Activated CD4-positive, alpha-beta T cell treated with anti-CD3 and anti-CD28 coated beads for 4 hours (primary cell): ENCODE results near the gene NDC80.

Experiments used
- DNase-seq, 2 donors: peaks; one replicate each; pipeline ENCODE4 v3.0.0-alpha.2; 2020

The NDC80 gene

DNA sequence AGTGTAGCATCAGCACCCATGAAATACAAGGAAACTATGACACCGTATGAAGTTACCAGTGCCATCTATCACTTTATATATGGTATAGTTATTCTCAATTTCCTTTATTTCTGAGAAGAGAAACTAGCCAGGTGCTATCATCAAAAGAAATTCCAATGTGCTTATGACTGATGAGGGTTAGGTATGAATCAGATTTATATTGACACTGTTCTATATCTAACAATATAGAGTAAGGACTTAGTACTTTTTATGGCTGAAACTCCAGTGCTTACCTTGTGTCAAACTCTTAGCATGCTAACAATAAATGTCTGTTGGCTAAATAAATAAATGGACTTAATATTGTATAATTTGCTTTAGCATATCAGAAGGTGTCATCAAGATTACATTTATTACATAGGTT, 7.0 kb upstream of the NDC80 start:
- no peak for DNase-seq

DNA sequence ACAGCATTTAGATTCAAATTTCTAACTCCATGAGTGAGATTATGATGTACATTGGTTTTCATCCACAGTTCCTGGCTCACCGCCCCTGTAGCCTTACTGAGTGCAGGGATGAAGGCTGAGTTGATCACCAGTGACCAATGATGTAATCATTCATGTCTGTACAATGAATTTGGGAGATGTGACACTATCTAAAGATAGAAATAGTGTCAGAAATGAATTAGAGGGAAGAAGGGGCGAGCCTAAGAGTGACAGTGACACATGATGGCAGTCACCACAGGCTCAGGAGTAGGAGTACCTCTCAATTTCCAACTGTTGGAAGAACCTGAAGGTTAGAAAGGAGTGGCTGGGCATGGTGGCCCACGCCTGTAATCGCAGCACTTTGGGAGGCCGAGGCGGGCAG, 3.2 kb upstream of the NDC80 start:
- DNase-seq = no peak

DNA sequence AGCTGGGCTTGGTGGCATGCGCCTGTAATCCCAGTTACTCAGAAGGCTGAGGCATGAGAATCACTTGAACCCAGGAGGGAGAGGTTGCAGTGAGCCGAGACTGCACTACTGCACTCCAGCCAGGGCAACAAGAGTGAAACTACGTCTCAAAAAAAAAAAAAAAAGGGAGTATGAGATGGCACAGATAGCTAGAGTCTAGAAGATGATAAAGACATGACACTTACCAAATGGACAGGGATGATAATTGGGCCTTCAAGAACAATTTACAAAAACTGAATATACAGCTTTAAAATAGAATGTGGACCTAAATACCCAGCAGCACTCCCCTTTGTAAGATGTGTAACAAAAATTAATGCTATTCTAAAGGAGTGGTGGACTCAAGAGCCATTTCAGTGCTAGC, 2.8 kb upstream of the NDC80 start:
- DNase-seq = no peak

DNA sequence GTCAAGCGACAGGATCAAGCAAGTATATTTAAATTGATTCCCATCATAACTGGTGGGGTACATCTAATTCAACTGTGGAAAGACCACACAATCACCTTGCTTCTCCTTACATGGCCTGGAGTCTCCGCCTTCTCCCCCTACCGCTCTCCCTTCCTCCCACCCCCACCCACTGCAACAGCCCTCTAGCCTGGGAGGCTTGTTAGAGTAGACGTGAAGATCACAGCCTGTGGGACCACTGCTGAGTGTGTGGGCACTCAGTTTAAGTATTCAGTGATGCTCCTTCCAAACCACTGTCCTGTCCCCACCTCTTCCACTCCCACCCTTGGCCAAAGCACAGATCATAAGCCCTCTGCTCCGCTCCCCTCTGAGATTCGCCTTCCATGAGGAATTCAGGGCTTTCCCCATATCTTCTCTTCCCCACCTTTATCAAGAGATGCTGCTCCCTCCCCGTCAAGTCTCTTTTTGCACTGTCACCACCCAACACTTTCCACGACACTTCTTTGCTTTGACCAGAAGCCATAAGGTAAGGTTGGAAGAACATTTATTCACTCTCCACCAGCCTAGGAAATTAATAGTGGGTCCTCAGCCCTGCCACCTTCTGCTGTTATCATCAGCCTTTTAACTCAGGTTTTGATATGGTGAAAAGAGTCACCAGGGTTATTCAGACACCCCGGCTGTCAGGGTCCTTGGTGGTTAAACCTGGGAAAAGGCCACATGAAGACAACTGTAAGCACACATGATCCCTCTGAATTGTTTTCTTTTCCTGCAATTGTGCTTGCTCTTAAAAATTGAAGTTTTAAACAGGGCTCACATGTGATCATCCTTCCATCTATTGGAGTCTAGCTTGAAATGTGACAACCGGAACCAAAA, 1.8 kb upstream of the NDC80 start:
- DNase-seq = no peak

DNA sequence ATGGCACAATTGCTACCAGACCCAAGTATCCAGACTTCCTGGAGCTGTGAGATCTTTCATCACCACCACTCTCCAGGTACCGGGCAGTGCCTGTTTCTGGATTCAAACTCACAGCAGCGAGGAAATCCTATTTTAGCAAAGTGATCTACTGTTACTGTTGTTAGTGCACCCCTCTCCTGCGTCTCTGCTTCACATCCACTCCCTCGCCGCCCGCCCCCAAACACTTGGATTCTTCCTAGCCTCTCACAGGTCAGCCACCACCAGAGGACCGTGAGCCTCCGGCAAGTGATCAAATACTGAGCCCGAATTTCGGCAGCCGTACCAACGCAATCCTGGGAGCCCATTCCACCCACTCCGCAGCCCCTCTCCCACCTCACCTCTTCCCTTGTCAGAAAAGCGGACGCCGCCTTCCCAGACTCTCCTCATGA, 571 bp upstream of the NDC80 start:
- DNase-seq = peak; percentile 54 to 60

DNA sequence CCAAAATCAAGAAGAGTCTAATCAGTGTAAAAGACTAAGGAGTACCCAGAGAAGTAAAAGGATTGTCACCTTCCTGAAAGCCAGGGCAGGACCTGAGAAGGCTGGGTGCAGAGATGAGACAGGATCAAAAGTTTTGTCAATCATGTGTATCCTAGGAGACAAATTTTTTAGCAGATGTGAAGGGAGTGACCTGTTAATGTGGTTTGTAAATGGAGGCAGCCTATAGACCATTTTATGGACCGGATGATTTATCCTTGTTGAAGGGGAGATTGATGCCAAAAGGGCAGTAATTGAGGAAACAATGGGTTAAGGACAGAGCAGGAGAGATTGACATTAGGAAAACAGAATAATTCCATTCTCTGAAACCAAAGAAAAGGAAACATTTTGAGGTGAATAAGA, 813 bp downstream of the NDC80 start:
- DNase-seq = no peak

DNA sequence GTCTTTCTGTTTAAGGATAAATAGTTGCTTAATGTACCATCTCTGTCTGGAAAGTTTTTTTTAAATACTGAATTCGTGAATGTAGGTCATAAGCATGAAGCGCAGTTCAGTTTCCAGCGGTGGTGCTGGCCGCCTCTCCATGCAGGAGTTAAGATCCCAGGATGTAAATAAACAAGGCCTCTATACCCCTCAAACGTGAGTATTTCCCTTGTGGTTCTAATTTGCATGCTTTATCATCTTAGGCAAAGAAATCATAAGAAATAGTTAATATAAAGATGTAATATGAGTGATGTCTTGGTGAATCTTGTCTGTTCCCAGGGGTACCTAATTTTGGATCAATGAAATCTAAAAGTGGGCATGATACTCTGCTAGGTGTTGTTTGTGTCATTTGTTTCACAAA, 1.5 kb downstream of the NDC80 start:
- no peak for DNase-seq

DNA sequence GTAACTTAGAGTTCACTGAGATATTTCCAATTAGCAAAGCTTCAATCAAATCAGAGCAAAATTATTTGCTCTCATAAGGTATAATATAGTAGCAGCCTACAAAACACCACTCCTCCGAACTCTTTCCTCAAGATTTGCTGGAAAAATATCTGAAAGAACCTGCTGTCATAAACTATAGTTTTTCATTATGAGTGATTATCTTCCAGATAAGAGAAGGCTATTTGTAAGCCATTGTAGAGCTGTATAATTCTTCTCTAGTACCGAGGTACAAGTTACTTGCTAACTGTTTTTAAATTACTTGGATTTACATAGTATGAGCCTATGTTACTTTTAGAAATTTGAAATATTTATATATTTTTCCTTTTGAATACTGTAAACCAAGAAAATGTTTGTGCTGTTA, 2.1 kb downstream of the NDC80 start:
- no peak for DNase-seq

DNA sequence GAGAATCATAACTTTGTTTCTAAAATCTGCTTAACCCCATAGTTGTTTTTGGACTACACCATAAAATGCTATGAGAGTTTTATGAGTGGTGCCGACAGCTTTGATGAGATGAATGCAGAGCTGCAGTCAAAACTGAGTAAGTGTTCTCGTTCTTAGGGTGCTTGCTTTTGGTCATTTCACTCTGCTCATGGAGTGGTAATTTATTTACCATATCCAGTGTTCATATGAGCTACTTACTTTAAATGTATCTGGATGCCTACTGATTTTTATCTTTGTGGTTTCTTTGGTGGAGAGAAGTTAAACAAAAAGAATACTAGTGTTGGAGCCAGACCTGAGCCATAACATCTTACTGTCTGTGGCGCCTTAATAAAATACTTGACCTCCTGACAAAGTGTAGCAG, 16.4 kb downstream of the NDC80 start:
- DNase-seq = no peak

DNA sequence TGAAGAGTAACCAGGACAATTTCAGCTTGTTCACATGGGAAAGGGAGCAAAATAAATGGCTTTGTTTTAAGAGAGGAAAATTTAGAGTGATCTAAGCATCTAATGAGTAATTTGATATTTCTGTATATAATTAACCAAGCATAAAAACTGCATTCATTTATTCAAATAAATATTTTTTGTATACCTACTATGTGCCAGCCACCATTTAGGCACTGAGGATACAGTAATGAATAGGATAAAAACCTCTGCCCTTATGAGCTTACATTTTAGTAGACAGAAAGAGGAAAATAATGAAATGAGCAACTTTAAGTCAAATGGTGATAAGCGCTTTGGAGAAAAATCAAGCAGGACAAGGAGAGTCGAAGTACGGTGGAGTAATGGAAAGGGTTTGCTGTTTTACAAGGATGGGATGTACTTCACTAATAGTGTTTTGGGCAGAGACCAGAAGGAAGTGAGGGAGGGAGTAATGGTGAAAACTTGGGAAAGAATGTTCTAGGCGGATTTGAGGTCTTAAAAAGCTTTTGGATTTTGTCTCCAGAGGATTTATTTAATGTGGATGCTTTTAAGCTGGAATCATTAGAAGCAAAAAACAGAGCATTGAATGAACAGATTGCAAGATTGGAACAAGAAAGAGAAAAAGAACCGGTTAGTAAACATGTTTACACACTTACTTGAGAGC, 17.4 kb downstream of the NDC80 start:
- DNase-seq = no peak

DNA sequence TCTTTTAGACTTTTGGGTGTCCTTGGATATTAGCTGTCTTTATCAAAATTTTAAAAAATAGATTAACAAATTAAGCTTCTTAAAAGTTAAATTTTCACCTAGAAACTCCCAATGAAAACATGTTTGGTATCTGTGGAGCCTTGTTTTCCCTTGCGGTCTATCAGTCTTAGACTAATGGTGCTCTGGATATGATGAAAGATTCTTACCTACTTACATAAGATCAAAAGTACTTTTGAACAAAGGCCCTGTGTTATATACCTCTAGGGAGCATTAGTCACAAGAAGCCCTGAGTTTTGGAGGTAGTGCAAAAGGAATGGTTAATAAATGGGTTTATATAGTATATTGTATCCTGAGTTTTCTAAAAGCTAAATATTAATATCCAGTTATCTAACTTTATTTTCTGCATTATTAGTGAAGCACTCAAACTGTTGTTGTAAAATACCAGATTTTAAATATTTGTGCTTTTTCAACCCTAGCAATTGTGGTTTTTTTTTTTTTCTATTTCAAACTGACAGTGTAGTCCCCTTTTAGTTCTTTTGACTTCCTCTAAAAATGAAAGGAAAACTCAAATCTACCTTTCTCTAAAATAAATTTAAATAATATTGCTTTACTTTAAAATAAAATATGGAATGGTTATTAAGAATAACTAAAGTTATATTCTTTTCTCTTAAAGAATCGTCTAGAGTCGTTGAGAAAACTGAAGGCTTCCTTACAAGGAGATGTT, 18.1 kb downstream of the NDC80 start:
- DNase-seq = no peak

DNA sequence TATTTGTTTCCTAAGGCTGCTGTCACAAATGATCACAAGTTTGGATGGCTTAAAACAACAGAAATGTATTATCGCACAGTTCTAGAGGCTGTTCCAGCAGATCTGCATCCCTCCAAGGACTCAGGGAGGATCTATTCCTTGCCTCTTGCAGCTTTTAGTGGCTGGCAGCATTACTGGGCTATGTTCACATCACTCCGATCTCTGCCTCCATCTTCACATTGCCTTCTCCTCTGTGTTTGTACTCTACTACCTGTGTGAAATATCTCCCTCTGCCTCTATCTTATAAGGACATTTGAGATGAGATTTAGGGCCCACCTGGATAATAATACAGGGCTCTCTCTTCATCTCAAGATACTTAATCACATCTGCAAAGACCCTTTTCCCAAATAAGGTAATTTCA, 18.9 kb downstream of the NDC80 start:
- DNase-seq = no peak

DNA sequence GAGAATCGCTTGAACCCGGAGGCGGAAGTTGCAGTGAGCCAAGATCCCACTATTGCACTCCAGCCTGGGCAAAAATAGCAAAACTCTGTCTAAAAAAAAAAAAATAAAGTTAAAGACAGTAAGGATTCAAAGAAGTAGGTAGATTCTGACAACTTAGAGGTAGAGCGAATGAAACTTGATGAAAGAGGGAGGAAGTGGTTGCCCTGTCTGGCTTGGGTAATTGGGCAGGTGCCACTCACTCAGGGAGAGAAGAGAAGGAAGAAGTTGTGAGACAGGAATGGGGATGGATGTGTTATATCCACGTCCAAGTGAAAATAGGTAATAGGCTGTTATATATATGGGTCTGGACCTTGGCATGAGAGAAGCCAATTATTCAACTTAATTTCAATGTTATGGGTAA, 26.3 kb downstream of the NDC80 start:
- DNase-seq = no peak

DNA sequence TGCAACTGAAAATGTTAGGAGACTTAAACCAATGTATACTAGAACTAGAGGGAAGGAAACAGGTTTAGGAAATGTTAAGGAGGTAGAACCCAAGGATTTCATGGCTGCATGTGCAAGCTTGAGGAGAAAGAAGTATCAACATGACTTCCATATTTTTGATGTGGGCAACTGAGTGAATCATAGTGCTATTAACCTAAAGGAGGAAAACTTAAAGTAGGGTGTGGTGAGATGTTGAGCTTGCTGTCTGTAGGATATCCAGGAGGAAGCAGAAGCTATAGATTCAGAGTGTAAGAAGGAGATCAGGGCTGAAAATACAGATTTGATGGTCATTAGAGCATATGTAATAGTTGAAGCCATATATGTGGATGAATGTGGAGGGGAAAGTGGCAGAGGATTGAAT, 31.5 kb downstream of the NDC80 start:
- DNase-seq = no peak

DNA sequence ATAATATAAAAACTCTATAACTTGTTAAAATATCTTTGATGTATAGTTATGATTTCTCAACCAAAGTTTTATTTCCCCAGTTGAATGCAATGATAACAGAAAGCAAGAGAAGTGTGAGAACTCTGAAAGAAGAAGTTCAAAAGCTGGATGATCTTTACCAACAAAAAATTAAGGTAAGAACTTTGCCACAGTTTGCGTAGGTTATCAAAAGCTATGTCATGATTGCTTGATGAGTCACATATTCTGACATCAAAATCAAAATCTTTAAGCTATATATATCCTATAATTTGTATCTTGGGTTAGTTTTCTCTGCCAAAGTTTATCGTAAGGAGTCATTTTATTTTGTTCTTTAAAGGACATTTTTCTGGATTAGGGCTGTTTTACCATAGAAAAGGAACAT, 35.0 kb downstream of the NDC80 start:
- no peak for DNase-seq

DNA sequence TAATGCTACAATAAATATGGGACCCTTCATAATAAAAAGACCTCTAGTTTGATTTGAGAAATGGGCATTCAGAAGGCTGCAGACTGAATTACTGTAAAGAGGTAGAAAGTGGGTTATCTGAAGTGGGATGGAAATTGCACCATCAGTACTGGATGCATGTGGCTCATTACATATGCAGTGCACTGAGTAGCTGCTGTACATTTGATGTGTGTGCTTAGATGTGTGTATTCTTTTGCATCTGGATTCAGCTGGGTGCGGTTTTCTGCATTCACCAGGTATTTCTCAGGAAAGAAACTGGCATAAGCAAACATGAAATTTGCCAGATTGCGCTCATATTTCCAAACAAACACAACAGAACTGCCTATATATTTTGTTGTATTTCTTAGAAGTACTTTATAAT, 38.2 kb downstream of the NDC80 start:
- no peak for DNase-seq

DNA sequence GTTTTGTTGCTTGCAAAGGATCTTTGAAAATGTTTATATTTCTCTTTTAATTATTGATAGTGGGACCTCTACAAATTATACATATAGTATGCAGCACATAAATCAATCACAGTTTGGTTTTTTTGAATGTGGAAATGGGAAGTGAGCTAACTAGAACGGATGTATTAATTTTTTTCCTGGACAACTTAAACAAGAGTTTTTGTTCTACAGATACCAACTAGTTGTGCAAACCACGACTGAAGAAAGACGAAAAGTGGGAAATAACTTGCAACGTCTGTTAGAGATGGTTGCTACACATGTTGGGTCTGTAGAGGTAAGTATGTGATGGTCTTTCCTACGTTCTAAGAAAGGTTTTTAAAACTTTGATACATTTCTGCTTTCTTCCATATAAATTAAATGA, 39.2 kb downstream of the NDC80 start:
- no peak for DNase-seq

DNA sequence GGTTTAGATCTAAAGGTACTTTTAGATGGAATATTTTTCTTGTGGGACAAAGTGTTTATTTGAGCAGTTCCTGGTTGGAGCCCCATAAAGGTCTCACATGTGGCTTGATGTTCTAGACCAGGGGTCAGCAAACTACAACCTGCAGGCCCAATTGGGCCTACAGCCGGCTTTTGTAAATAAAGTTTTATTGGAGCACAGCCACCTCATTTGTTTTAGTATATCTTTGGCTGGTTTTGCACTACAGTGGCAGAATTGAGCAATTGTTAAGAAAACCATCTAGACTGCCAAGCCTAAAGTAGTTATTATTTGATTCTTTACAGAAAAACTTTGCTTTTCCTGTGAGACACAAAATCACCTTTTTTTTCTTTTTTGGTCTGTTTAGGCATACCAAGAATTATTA, 41.6 kb downstream of the NDC80 start:
- no peak for DNase-seq

DNA sequence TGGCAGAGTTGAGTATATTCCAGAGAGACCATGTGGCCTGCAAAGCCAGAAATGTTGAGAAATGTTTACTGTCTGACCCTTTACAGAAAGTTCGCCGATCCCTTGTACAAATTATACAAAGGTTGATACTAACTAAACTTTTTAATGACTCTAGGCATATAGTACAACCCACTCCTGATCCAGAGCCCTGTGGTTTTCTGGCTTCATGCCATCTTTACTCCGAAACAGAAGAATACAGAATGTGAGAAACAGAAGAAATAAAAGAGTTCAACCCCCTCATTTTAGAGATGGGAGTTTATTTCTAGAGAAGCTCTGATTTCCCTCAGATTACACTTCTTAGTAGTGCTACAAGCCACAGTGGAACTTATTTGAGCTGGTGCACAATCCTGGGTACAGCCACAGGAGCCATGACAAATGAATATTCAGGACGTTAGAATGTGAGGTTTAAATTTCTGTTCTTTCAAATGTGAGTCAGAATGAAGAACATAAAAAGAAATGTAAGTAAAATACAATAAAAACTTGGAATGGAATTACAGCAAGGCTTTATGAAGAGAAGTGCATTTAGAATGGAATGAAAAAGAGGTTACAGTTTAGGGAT, 46.1 kb downstream of the NDC80 start:
- no peak for DNase-seq

DNA sequence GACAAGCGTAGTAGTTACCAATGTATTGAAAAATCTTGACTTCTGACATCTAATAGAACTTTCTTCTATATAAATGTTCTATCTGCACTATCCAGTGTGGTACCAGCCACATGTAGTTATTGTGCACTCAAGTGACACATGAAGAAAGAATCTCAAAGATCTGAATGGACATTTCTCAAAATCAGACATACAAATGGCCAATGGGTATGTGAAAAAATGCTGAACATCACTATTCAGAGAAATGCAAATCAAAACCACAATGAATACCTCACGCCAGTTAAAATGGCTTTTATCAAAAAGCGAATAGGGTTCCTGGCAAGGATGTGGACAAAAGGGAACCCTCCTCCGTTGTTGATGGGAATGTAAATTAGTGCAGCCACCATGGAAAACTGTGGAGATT, 46.7 kb downstream of the NDC80 start:
- no peak for DNase-seq

DNA sequence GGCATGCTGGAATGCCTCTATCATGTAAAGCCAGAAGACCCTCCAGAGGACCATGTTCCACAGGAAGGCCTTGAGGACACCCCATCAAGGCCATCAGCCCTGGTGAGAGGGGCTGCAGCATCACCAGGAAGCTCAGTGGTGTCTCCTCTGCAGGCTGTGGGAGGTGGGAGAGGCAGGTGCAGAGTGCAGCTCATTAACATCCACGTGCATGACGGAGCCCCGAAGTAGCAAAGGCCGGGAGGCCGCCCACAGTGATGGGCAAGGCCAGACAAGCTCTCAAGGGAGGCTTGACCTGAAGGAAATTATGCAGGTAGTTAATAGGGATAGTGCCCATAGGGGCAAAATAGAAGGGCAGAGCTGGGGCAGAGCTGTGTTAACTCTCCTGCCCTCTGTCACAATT, 53.9 kb downstream of the NDC80 start:
- no peak for DNase-seq

DNA sequence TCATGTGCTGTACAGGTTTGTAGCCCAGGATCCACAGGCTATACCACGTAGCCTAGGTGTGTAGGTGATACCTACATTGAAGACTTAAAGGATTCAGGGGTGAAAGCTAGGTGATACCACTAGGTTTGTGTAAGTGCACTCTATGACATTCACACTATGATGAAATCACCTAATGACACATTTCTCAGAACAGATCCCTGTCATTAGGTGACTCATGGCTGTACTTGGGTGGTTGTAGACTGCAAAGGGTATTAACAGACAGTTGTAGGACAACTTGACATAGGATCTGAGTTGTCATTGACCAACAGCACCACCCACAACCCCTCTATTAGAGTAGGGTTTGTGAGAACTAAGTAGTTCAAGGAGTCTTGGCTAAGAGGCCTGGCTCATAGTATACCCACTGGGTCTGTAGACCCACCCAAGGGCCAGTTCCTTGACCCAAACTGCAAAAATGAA, 56.5 kb downstream of the NDC80 start:
- peak in 1 of 2 donors; percentile 34 for DNase-seq

DNA sequence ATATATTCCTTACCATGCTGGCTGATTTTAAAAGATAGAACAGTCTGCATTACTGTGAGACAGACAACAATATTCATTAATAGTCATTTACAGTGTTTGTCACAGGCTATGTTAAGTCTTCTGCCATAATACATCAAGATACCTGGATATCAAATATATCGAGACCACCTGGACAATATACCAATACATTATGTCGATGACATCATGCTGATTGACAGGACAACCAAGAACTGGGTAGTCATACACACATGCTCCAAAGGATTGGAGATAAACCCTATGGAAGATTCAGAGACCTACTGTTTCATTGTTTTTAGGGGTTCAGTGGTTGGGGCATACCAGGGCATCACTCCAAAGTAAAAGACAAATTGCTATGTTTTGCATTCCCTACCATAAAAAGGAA, 57.6 kb downstream of the NDC80 start:
- DNase-seq = no peak
